WTC11 (cell line): Measurements from ENCODE around the gene TCL1B. TPM values are rescaled to one million over a fixed set of nuclear protein-coding genes. Genes with fewer than 3 reads are reported as not detected.

Source experiments
- ATAC-seq: fragments of 200-7000 bp; cut with Tn5 transposase; 2 replicates; pipeline ENCODE4 v1.10.0; 2021; ENCODE audit warnings: mild to moderate bottlenecking, moderate library complexity
- CTCF ChIA-PET: fragments of 300-600 bp; sonication (Branson Sonifier 250); formaldehyde crosslinking; loops from one replicate; lab custom pipeline; 2021; ENCODE audit warnings: antibody characterized with exemption; lab: Charles Lee
- POLR2A ChIA-PET: fragments of 350-600 bp; sonication (Branson Sonifier 250); formaldehyde crosslinking; loops from one replicate; lab custom pipeline; 2021; ENCODE audit warnings: antibody characterized with exemption; lab: Charles Lee
- DNase-seq: peaks from one replicate; pipeline ENCODE4 v3.0.0; 2021; ENCODE audit warnings: low spot score
- H3K27ac Mint-ChIP-seq: 2 replicates; pipeline ENCODE4 v1.8.0; 2021; ENCODE audit warnings: mixed read lengths
- H3K27me3 Mint-ChIP-seq: 2 replicates; pipeline ENCODE4 v1.8.0; 2021; ENCODE audit warnings: low read depth, mild to moderate bottlenecking, moderate library complexity, mixed read lengths
- H3K36me3 Mint-ChIP-seq: 2 replicates; pipeline ENCODE4 v1.8.0; 2021; ENCODE audit warnings: mixed read lengths
- H3K4me1 Mint-ChIP-seq: 2 replicates; pipeline ENCODE4 v1.8.0; 2022; ENCODE audit warnings: mixed read lengths
- H3K4me3 Mint-ChIP-seq: 2 replicates; pipeline ENCODE4 v1.8.0; 2021; ENCODE audit warnings: mild to moderate bottlenecking, moderate library complexity, mixed read lengths
- H3K9me3 Mint-ChIP-seq: 2 replicates; pipeline ENCODE4 v1.8.0; 2021; ENCODE audit warnings: mixed read lengths
- CBFB ChIP-seq: sonication (generic); formaldehyde crosslinking; IDR thresholded peaks from 2 replicates; pipeline ENCODE4 v1.8.1; 2022; ENCODE audit warnings: mild to moderate bottlenecking, low read depth, missing genetic modification reagents
- GRHL2 ChIP-seq: fragments of 250-450 bp; sonication (Bioruptor Pico); IDR thresholded peaks from 2 replicates; pipeline ENCODE4 v1.8.0; 2022; ENCODE audit warnings: mild to moderate bottlenecking, moderate library complexity; ENCODE audit not compliant: insufficient replicate concordance, severe bottlenecking
- GTF2I ChIP-seq: fragments of 250-450 bp; sonication (Bioruptor Pico); conservative IDR thresholded peaks from 2 replicates; pipeline ENCODE4 v1.4.0; 2021; ENCODE audit warnings: mild to moderate bottlenecking
- JUN ChIP-seq: sonication (generic); formaldehyde crosslinking; IDR thresholded peaks from 2 replicates; pipeline ENCODE4 v1.8.0; 2023; ENCODE audit warnings: mild to moderate bottlenecking, missing genetic modification reagents
- RORB ChIP-seq: fragments of 250-450 bp; sonication (Bioruptor Pico); IDR thresholded peaks from 2 replicates; pipeline ENCODE4 v1.9.0; 2021; ENCODE audit warnings: mild to moderate bottlenecking
- SMAD4 ChIP-seq: sonication (generic); formaldehyde crosslinking; IDR thresholded peaks from 2 replicates; pipeline ENCODE4 v1.8.0; 2022; ENCODE audit warnings: mild to moderate bottlenecking, missing genetic modification reagents
- SOX15 ChIP-seq: fragments of 250-450 bp; sonication (Bioruptor Pico); IDR thresholded peaks from 2 replicates; pipeline ENCODE4 v1.9.0; 2021; ENCODE audit warnings: mild to moderate bottlenecking
- ZNF121 ChIP-seq: sonication (generic); formaldehyde crosslinking; IDR thresholded peaks from 2 replicates; pipeline ENCODE4 v1.8.0; 2023; ENCODE audit warnings: missing genetic modification reagents
- ZNF317 ChIP-seq: sonication (generic); formaldehyde crosslinking; IDR thresholded peaks from 2 replicates; pipeline ENCODE4 v1.8.1; 2023; ENCODE audit warnings: low read depth, mild to moderate bottlenecking, moderate library complexity, missing genetic modification reagents, borderline replicate concordance
- ZNF423 ChIP-seq: fragments of 250-450 bp; sonication (Bioruptor Pico); IDR thresholded peaks from 2 replicates; pipeline ENCODE4 v2.1.2; 2022; ENCODE audit warnings: mild to moderate bottlenecking, moderate library complexity
- total RNA-seq: library from RNA; stranded (reverse); gene quantifications from 3 replicates; pipeline ENCODE4 v1.2.3, GENCODE V29; 2021
- TF ChIP-seq, protein P1 (sequence below): fragments of 250-450 bp; sonication (Bioruptor Pico); IDR thresholded peaks from 2 replicates; pipeline ENCODE4 v1.9.0; 2021; ENCODE audit warnings: mild to moderate bottlenecking
- TF ChIP-seq, protein P2 (sequence below): sonication (generic); formaldehyde crosslinking; IDR thresholded peaks from 2 replicates; pipeline ENCODE4 v1.8.0; 2022; ENCODE audit warnings: mild to moderate bottlenecking, missing genetic modification reagents
- TF ChIP-seq, protein P3 (sequence below): fragments of 250-450 bp; sonication (Bioruptor Pico); IDR thresholded peaks from 2 replicates; pipeline ENCODE4 v1.9.0; 2021; ENCODE audit warnings: mild to moderate bottlenecking, borderline replicate concordance
- TF ChIP-seq, protein P4 (sequence below): sonication (generic); formaldehyde crosslinking; IDR thresholded peaks from 2 replicates; pipeline ENCODE4 v1.8.1; 2023; ENCODE audit warnings: mild to moderate bottlenecking, missing genetic modification reagents, borderline replicate concordance
- TF ChIP-seq, protein P5 (sequence below): sonication (generic); formaldehyde crosslinking; IDR thresholded peaks from 2 replicates; pipeline ENCODE4 v1.8.1; 2023; ENCODE audit warnings: mild to moderate bottlenecking, missing genetic modification reagents, moderate library complexity
- TF ChIP-seq, protein P6 (sequence below): fragments of 250-450 bp; sonication (Bioruptor Pico); IDR thresholded peaks from 2 replicates; pipeline ENCODE4 v1.9.0; 2021; ENCODE audit warnings: moderate library complexity, mild to moderate bottlenecking, inconsistent platforms, borderline replicate concordance
- TF ChIP-seq, protein P7 (sequence below): sonication (generic); formaldehyde crosslinking; IDR thresholded peaks from 2 replicates; pipeline ENCODE4 v1.8.0; 2023; ENCODE audit warnings: mild to moderate bottlenecking, missing genetic modification reagents

Gene TCL1B
- total RNA-seq, 1 experiment from 2014 or later, result 5.7 TPM

GRCh38 chr14:95722525-95723190, 36.4 kb downstream of the TCL1B start (continued):
- TF ChIP-seq, protein P1, sequence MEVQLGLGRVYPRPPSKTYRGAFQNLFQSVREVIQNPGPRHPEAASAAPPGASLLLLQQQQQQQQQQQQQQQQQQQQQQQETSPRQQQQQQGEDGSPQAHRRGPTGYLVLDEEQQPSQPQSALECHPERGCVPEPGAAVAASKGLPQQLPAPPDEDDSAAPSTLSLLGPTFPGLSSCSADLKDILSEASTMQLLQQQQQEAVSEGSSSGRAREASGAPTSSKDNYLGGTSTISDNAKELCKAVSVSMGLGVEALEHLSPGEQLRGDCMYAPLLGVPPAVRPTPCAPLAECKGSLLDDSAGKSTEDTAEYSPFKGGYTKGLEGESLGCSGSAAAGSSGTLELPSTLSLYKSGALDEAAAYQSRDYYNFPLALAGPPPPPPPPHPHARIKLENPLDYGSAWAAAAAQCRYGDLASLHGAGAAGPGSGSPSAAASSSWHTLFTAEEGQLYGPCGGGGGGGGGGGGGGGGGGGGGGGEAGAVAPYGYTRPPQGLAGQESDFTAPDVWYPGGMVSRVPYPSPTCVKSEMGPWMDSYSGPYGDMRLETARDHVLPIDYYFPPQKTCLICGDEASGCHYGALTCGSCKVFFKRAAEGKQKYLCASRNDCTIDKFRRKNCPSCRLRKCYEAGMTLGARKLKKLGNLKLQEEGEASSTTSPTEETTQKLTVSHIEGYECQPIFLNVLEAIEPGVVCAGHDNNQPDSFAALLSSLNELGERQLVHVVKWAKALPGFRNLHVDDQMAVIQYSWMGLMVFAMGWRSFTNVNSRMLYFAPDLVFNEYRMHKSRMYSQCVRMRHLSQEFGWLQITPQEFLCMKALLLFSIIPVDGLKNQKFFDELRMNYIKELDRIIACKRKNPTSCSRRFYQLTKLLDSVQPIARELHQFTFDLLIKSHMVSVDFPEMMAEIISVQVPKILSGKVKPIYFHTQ, result no peak
- TF ChIP-seq ZNF317 (CRISPR knock-in tag), result no peak
- TF ChIP-seq, protein P2, sequence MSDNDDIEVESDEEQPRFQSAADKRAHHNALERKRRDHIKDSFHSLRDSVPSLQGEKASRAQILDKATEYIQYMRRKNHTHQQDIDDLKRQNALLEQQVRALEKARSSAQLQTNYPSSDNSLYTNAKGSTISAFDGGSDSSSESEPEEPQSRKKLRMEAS, result no peak

DNA sequence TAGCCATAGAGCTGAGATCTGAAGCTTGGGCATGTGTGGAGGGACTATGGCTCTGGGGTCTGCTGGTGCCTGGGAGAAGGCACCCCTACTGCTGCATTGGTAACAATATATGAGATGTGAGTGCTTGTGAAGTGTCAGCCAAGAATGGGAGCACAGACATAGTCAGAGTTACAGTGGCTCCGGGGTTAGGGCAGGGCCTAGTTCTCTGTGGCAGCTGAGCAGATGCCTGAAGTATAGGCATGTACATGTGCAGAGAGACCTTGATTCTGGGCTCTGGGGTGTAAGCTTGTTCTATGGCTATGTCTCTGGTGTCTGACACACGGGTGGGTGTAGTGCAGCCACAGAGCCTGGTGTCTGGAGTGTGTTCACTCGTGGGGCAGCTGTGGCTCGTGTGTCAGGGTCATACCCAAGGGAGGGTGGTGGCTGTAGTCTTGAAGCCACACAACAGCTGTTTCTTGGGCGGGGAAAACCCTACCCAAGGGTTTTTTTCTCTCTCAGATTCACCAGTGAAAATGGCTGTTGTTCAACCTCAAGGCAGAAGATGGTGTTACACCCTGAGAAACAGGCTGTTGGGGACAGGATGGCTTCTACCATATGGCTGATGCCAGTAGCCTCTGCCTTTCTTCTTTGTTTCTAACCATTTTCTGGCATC, 39.6 kb downstream of the TCL1B start:
- no peak for ATAC-seq
- Mint-ChIP-seq H3K4me1 (peaks cover 4% of the 10 kb centered on the region), H3K4me3 (no peak overlapping the region), H3K9me3 (peaks cover 20% of the 10 kb centered on the region), H3K27me3 (peaks cover 18% of the 10 kb centered on the region), H3K36me3 (peaks cover 8% of the 10 kb centered on the region)
- DNase-seq, result no peak
- POLR2A ChIA-PET, result no interaction called here
- TF ChIP-seq RORB (CRISPR knock-in tag) (no peak), GRHL2 (CRISPR knock-in tag) (no peak), ZNF121 (CRISPR knock-in tag) (no peak), JUN (CRISPR knock-in tag) (no peak), ZNF317 (CRISPR knock-in tag) (no peak), SOX15 (CRISPR knock-in tag) (no peak), GTF2I (CRISPR knock-in tag) (no peak), ZNF423 (no peak), SMAD4 (CRISPR knock-in tag) (no peak), CBFB (CRISPR knock-in tag) (no peak)
- TF ChIP-seq, protein P3, sequence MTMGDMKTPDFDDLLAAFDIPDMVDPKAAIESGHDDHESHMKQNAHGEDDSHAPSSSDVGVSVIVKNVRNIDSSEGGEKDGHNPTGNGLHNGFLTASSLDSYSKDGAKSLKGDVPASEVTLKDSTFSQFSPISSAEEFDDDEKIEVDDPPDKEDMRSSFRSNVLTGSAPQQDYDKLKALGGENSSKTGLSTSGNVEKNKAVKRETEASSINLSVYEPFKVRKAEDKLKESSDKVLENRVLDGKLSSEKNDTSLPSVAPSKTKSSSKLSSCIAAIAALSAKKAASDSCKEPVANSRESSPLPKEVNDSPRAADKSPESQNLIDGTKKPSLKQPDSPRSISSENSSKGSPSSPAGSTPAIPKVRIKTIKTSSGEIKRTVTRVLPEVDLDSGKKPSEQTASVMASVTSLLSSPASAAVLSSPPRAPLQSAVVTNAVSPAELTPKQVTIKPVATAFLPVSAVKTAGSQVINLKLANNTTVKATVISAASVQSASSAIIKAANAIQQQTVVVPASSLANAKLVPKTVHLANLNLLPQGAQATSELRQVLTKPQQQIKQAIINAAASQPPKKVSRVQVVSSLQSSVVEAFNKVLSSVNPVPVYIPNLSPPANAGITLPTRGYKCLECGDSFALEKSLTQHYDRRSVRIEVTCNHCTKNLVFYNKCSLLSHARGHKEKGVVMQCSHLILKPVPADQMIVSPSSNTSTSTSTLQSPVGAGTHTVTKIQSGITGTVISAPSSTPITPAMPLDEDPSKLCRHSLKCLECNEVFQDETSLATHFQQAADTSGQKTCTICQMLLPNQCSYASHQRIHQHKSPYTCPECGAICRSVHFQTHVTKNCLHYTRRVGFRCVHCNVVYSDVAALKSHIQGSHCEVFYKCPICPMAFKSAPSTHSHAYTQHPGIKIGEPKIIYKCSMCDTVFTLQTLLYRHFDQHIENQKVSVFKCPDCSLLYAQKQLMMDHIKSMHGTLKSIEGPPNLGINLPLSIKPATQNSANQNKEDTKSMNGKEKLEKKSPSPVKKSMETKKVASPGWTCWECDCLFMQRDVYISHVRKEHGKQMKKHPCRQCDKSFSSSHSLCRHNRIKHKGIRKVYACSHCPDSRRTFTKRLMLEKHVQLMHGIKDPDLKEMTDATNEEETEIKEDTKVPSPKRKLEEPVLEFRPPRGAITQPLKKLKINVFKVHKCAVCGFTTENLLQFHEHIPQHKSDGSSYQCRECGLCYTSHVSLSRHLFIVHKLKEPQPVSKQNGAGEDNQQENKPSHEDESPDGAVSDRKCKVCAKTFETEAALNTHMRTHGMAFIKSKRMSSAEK, result no peak
- TF ChIP-seq, protein P4, sequence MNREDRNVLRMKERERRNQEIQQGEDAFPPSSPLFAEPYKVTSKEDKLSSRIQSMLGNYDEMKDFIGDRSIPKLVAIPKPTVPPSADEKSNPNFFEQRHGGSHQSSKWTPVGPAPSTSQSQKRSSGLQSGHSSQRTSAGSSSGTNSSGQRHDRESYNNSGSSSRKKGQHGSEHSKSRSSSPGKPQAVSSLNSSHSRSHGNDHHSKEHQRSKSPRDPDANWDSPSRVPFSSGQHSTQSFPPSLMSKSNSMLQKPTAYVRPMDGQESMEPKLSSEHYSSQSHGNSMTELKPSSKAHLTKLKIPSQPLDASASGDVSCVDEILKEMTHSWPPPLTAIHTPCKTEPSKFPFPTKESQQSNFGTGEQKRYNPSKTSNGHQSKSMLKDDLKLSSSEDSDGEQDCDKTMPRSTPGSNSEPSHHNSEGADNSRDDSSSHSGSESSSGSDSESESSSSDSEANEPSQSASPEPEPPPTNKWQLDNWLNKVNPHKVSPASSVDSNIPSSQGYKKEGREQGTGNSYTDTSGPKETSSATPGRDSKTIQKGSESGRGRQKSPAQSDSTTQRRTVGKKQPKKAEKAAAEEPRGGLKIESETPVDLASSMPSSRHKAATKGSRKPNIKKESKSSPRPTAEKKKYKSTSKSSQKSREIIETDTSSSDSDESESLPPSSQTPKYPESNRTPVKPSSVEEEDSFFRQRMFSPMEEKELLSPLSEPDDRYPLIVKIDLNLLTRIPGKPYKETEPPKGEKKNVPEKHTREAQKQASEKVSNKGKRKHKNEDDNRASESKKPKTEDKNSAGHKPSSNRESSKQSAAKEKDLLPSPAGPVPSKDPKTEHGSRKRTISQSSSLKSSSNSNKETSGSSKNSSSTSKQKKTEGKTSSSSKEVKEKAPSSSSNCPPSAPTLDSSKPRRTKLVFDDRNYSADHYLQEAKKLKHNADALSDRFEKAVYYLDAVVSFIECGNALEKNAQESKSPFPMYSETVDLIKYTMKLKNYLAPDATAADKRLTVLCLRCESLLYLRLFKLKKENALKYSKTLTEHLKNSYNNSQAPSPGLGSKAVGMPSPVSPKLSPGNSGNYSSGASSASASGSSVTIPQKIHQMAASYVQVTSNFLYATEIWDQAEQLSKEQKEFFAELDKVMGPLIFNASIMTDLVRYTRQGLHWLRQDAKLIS (CRISPR knock-in tag), result no peak
- TF ChIP-seq, protein P5, sequence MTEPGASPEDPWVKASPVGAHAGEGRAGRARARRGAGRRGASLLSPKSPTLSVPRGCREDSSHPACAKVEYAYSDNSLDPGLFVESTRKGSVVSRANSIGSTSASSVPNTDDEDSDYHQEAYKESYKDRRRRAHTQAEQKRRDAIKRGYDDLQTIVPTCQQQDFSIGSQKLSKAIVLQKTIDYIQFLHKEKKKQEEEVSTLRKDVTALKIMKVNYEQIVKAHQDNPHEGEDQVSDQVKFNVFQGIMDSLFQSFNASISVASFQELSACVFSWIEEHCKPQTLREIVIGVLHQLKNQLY (CRISPR knock-in tag), result no peak
- TF ChIP-seq, protein P6, sequence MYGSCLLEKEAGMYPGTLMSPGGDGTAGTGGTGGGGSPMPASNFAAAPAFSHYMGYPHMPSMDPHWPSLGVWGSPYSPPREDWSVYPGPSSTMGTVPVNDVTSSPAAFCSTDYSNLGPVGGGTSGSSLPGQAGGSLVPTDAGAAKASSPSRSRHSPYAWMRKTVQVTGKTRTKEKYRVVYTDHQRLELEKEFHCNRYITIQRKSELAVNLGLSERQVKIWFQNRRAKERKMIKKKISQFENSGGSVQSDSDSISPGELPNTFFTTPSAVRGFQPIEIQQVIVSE (CRISPR knock-in tag), result no peak
- TF ChIP-seq, protein P7, sequence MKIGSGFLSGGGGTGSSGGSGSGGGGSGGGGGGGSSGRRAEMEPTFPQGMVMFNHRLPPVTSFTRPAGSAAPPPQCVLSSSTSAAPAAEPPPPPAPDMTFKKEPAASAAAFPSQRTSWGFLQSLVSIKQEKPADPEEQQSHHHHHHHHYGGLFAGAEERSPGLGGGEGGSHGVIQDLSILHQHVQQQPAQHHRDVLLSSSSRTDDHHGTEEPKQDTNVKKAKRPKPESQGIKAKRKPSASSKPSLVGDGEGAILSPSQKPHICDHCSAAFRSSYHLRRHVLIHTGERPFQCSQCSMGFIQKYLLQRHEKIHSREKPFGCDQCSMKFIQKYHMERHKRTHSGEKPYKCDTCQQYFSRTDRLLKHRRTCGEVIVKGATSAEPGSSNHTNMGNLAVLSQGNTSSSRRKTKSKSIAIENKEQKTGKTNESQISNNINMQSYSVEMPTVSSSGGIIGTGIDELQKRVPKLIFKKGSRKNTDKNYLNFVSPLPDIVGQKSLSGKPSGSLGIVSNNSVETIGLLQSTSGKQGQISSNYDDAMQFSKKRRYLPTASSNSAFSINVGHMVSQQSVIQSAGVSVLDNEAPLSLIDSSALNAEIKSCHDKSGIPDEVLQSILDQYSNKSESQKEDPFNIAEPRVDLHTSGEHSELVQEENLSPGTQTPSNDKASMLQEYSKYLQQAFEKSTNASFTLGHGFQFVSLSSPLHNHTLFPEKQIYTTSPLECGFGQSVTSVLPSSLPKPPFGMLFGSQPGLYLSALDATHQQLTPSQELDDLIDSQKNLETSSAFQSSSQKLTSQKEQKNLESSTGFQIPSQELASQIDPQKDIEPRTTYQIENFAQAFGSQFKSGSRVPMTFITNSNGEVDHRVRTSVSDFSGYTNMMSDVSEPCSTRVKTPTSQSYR (CRISPR knock-in tag), result no peak
- TF ChIP-seq, all 79 proteins: peak for 0
- CTCF ChIA-PET, result interaction anchor here (1.1 to 1.7 kb wide), 2 partner anchors 11 to 268 kb away, joined by 3 read pairs; no protein-coding TSS in a partner anchor
- no peak overlapping the region for H3K27ac Mint-ChIP-seq
